ENCODE results near the gene AKAP12.
A peak's percentile ranks its signal among the peaks of the same experiment; 100 is the strongest.
"Not testable (repeated sequence)": the region's sequence is repeated elsewhere in the genome, so short reads cannot be mapped to it uniquely, and the experiment has no call there.

AKAP12 gene

GRCh38 chr6:151353795-151354194 is 114.0 kb downstream of the AKAP12 start:
- no peak overlapping the region for H3K4me2 ChIP-seq (ENCODE audit: low read length, poor library complexity, severe bottlenecking)
- H2BK120ac ChIP-seq (ENCODE audit: low read depth, low read length), result no peak overlapping the region
- H3K9me3 ChIP-seq (ENCODE audit: control insufficient read depth, low read length), result no peaks in the 10 kb centered on the region
- H3K14ac ChIP-seq (ENCODE audit: low read length in 2 of 2), result no peak overlapping the region
- no peak overlapping the region for H2AFZ ChIP-seq (ENCODE audit: low read depth, low read length)
- no peak overlapping the region for H4K91ac ChIP-seq (ENCODE audit: low read length)
- no peak overlapping the region for H3K9ac ChIP-seq (ENCODE audit: low read length)
- H2BK15ac ChIP-seq (ENCODE audit: low read depth, poor library complexity, severe bottlenecking), result no peak overlapping the region
- H2BK12ac ChIP-seq (ENCODE audit: low read length in 2 of 2), result no peak overlapping the region
- H3K18ac ChIP-seq (ENCODE audit: low read depth in 1 of 2, low read length in 2 of 2), result no peak overlapping the region
- no peak overlapping the region for H3K27ac ChIP-seq (ENCODE audit: low read length, poor library complexity, severe bottlenecking)
- H3K79me1 ChIP-seq (replicated peaks; ENCODE audit: low read length, poor library complexity, severe bottlenecking), result peaks cover 29% of the 10 kb centered on the region
- 100% methylated on average over 7 of the region's 10 CpGs for WGBS
- no peaks in the 10 kb centered on the region for H3K27me3 ChIP-seq (ENCODE audit: control insufficient read depth in 1 of 2, insufficient read depth in 1 of 2, low read length in 2 of 2)
- no peak for DNase-seq
- no peak overlapping the region for H3K4me3 ChIP-seq (ENCODE audit: insufficient read depth in 1 of 2, low read depth in 1 of 2, low read length in 2 of 2)
- H3K4ac ChIP-seq (ENCODE audit: low read depth in 1 of 2, low read length in 2 of 2), result no peak overlapping the region
- no peak overlapping the region for H3K23ac ChIP-seq (ENCODE audit: low read length in 2 of 2)
- peaks cover 53 to 78% of the 10 kb centered on the region in 2 experiments for H3K36me3 ChIP-seq (ENCODE audit: control insufficient read depth in 1 of 2, insufficient read depth in 2 of 2, low read depth in 1 of 2, low read length in 2 of 2)
- H2AK5ac ChIP-seq (ENCODE audit: low read length, severe bottlenecking), result no peak overlapping the region
- H3K4me1 ChIP-seq (ENCODE audit: control insufficient read depth, insufficient read depth, low read depth, low read length), result no peaks in the 10 kb centered on the region
- H2BK5ac ChIP-seq (ENCODE audit: low read depth, low read length, poor library complexity, severe bottlenecking), result no peak overlapping the region
- no peak overlapping the region for H4K8ac ChIP-seq (ENCODE audit: low read length)

GRCh38 chr6:151356983-151357382 is 117.2 kb downstream of the AKAP12 start:
- H3K18ac ChIP-seq (ENCODE audit: low read depth in 1 of 2, low read length in 2 of 2); H3K27ac ChIP-seq (ENCODE audit: low read length, poor library complexity, severe bottlenecking): not testable (repeated sequence)

GRCh38 chr6:151357758-151358436 is 118.1 kb downstream of the AKAP12 start:
- no peak overlapping the region for H4K8ac ChIP-seq (ENCODE audit: low read length)
- H3K27ac ChIP-seq (ENCODE audit: low read length, poor library complexity, severe bottlenecking), result no peak overlapping the region
- no peak overlapping the region for H3K4me3 ChIP-seq (ENCODE audit: insufficient read depth in 1 of 2, low read depth in 1 of 2, low read length in 2 of 2)

More at GRCh38 chr6:151356983-151357382, 117.2 kb downstream of the AKAP12 start:
- H3K27me3 ChIP-seq (ENCODE audit: control insufficient read depth in 1 of 2, insufficient read depth in 1 of 2, low read length in 2 of 2); H3K4me2 ChIP-seq (ENCODE audit: low read length, poor library complexity, severe bottlenecking); H2BK5ac ChIP-seq (ENCODE audit: low read depth, low read length, poor library complexity, severe bottlenecking); H3K4me3 ChIP-seq (ENCODE audit: insufficient read depth in 1 of 2, low read depth in 1 of 2, low read length in 2 of 2); H3K4me1 ChIP-seq (ENCODE audit: control insufficient read depth, insufficient read depth, low read depth, low read length); H3K4ac ChIP-seq (ENCODE audit: low read depth in 1 of 2, low read length in 2 of 2); H2BK12ac ChIP-seq (ENCODE audit: low read length in 2 of 2); DNase-seq; H3K9me3 ChIP-seq (ENCODE audit: control insufficient read depth, low read length); H2AK5ac ChIP-seq (ENCODE audit: low read length, severe bottlenecking); H3K23ac ChIP-seq (ENCODE audit: low read length in 2 of 2); H3K14ac ChIP-seq (ENCODE audit: low read length in 2 of 2); H4K91ac ChIP-seq (ENCODE audit: low read length); H4K8ac ChIP-seq (ENCODE audit: low read length); H2AFZ ChIP-seq (ENCODE audit: low read depth, low read length); H2BK120ac ChIP-seq (ENCODE audit: low read depth, low read length); H2BK15ac ChIP-seq (ENCODE audit: low read depth, poor library complexity, severe bottlenecking): not testable (repeated sequence)
- Histone ChIP-seq H3K79me1 (replicated peaks; ENCODE audit: low read length, poor library complexity, severe bottlenecking) (peaks cover 12% of the 10 kb centered on the region), H3K9ac (ENCODE audit: low read length) (peak overlapping the region; percentile 64), H3K36me3 (ENCODE audit: control insufficient read depth in 1 of 2, insufficient read depth in 2 of 2, low read depth in 1 of 2, low read length in 2 of 2) (peaks cover 27 to 62% of the 10 kb centered on the region in 2 experiments)
- 96% methylated on average over 6 of the region's 6 CpGs for WGBS

DNA sequence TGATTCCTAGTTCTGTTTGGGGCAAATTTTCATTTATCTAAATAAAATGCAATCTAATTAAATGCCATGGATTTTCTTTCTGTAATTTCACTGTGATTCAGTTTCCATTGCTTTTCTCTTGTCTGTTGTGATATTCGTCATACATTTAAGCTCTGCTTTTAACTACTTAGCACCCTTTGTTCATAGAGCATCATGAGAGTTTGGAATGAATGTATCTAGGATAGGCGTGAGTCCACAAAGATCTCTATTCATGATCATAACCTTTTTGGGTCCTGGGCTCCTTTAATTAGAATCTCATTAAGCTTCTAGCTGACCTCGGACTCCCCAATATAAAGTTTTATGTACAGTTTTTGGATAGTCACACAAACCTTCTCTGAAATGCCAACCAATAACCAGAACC is 118.7 kb downstream of the AKAP12 start:
- Histone ChIP-seq H3K14ac (ENCODE audit: low read length in 2 of 2) (no peak overlapping the region), H3K4ac (ENCODE audit: low read depth in 1 of 2, low read length in 2 of 2) (no peak overlapping the region), H3K36me3 (ENCODE audit: control insufficient read depth in 1 of 2, insufficient read depth in 2 of 2, low read depth in 1 of 2, low read length in 2 of 2) (peaks cover 14 to 54% of the 10 kb centered on the region in 2 experiments), H3K4me1 (ENCODE audit: control insufficient read depth, insufficient read depth, low read depth, low read length) (no peaks in the 10 kb centered on the region), H2AK5ac (ENCODE audit: low read length, severe bottlenecking) (no peak overlapping the region), H3K27me3 (ENCODE audit: control insufficient read depth in 1 of 2, insufficient read depth in 1 of 2, low read length in 2 of 2) (no peaks in the 10 kb centered on the region), H3K23ac (ENCODE audit: low read length in 2 of 2) (no peak overlapping the region), H2BK12ac (ENCODE audit: low read length in 2 of 2) (no peak overlapping the region), H4K91ac (ENCODE audit: low read length) (no peak overlapping the region), H3K18ac (ENCODE audit: low read depth in 1 of 2, low read length in 2 of 2) (no peak overlapping the region), H3K27ac (ENCODE audit: low read length, poor library complexity, severe bottlenecking) (no peak overlapping the region), H3K79me1 (replicated peaks; ENCODE audit: low read length, poor library complexity, severe bottlenecking) (peaks cover 3% of the 10 kb centered on the region), H2BK5ac (ENCODE audit: low read depth, low read length, poor library complexity, severe bottlenecking) (no peak overlapping the region), H2BK120ac (ENCODE audit: low read depth, low read length) (no peak overlapping the region), H3K9me3 (ENCODE audit: control insufficient read depth, low read length) (no peaks in the 10 kb centered on the region), H2BK15ac (ENCODE audit: low read depth, poor library complexity, severe bottlenecking) (no peak overlapping the region), H4K8ac (ENCODE audit: low read length) (no peak overlapping the region), H3K4me3 (ENCODE audit: insufficient read depth in 1 of 2, low read depth in 1 of 2, low read length in 2 of 2) (no peak overlapping the region), H3K4me2 (ENCODE audit: low read length, poor library complexity, severe bottlenecking) (no peak overlapping the region), H2AFZ (ENCODE audit: low read depth, low read length) (no peak overlapping the region), H3K9ac (ENCODE audit: low read length) (no peak overlapping the region)
- WGBS, result 98% methylated on average over 2 of the region's 3 CpGs
- no peak for DNase-seq

More at GRCh38 chr6:151357758-151358436, 118.1 kb downstream of the AKAP12 start:
- no peak overlapping the region for H2BK120ac ChIP-seq (ENCODE audit: low read depth, low read length)
- H3K27me3 ChIP-seq (ENCODE audit: control insufficient read depth in 1 of 2, insufficient read depth in 1 of 2, low read length in 2 of 2), result no peaks in the 10 kb centered on the region
- no peak overlapping the region for H3K4me2 ChIP-seq (ENCODE audit: low read length, poor library complexity, severe bottlenecking)
- H3K23ac ChIP-seq (ENCODE audit: low read length in 2 of 2), result no peak overlapping the region
- H3K4ac ChIP-seq (ENCODE audit: low read depth in 1 of 2, low read length in 2 of 2), result no peak overlapping the region
- no peak overlapping the region for H3K14ac ChIP-seq (ENCODE audit: low read length in 2 of 2)
- no peak overlapping the region for H3K18ac ChIP-seq (ENCODE audit: low read depth in 1 of 2, low read length in 2 of 2)
- no peak overlapping the region for H2BK15ac ChIP-seq (ENCODE audit: low read depth, poor library complexity, severe bottlenecking)
- WGBS, result 94% methylated on average over 5 of the region's 6 CpGs
- H3K4me1 ChIP-seq (ENCODE audit: control insufficient read depth, insufficient read depth, low read depth, low read length), result no peaks in the 10 kb centered on the region
- H2BK5ac ChIP-seq (ENCODE audit: low read depth, low read length, poor library complexity, severe bottlenecking), result no peak overlapping the region
- no peak overlapping the region for H2AK5ac ChIP-seq (ENCODE audit: low read length, severe bottlenecking)
- no peak overlapping the region for H2AFZ ChIP-seq (ENCODE audit: low read depth, low read length)
- no peaks in the 10 kb centered on the region for H3K9me3 ChIP-seq (ENCODE audit: control insufficient read depth, low read length)
- DNase-seq, result no peak
- no peak overlapping the region for H4K91ac ChIP-seq (ENCODE audit: low read length)
- H3K9ac ChIP-seq (ENCODE audit: low read length), result no peak overlapping the region
- no peak overlapping the region for H2BK12ac ChIP-seq (ENCODE audit: low read length in 2 of 2)
- H3K36me3 ChIP-seq (ENCODE audit: control insufficient read depth in 1 of 2, insufficient read depth in 2 of 2, low read depth in 1 of 2, low read length in 2 of 2), result peaks cover 18 to 60% of the 10 kb centered on the region in 2 experiments
- H3K79me1 ChIP-seq (replicated peaks; ENCODE audit: low read length, poor library complexity, severe bottlenecking), result peaks cover 5% of the 10 kb centered on the region

Measured in mesenchymal stem cell (in vitro differentiated cells and primary cell).